OCI-LY1 (cell line): ENCODE measurements around the gene NEDD4L.

Experiments
- EZH2 ChIP-seq: fragments of 200-600 bp; sonication (generic), shearing (Covaris generic); IDR thresholded peaks from 2 replicates; pipeline ENCODE4 v1.8.0; 2017; ENCODE audit warnings: borderline replicate concordance, mixed run types, mild to moderate bottlenecking, antibody characterized with exemption, low read length, moderate library complexity, mixed read lengths
- TF ChIP-seq, protein P1 (sequence below): fragments of 200-600 bp; sonication (generic), shearing (Covaris generic); IDR thresholded peaks from 2 replicates; pipeline ENCODE4 v1.5.1; 2017; ENCODE audit warnings: mild to moderate bottlenecking, antibody characterized with exemption, low read length, moderate library complexity, mixed read lengths

DNA sequence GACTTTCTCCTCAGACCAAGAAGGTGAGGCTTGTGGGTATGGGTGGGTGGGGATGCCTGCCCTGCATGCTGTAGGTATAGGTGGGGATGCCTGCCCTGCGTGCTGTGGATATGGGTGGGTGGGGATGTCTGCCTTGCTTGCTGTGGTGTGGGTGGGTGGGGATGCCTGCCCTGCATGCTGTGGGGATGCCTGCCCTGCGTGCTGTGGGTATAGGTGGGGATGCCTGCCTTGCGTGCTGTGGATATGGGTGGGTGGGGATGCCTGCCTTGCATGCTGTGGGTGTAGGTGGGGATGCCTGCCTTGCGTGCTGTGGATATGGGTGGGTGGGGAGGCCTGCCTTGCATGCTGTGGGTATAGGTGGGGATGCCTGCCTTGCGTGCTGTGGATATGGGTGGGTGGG lies 278.4 kb downstream of the NEDD4L start:
- TF ChIP-seq, protein P1, sequence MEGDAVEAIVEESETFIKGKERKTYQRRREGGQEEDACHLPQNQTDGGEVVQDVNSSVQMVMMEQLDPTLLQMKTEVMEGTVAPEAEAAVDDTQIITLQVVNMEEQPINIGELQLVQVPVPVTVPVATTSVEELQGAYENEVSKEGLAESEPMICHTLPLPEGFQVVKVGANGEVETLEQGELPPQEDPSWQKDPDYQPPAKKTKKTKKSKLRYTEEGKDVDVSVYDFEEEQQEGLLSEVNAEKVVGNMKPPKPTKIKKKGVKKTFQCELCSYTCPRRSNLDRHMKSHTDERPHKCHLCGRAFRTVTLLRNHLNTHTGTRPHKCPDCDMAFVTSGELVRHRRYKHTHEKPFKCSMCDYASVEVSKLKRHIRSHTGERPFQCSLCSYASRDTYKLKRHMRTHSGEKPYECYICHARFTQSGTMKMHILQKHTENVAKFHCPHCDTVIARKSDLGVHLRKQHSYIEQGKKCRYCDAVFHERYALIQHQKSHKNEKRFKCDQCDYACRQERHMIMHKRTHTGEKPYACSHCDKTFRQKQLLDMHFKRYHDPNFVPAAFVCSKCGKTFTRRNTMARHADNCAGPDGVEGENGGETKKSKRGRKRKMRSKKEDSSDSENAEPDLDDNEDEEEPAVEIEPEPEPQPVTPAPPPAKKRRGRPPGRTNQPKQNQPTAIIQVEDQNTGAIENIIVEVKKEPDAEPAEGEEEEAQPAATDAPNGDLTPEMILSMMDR: no peak
- TF ChIP-seq EZH2: no peak
